ENCODE measurements around the gene SERBP1. TPM values are rescaled to one million over a fixed set of nuclear protein-coding genes. Genes with fewer than 3 reads are reported as not detected.

The SERBP1 gene
- total RNA-seq, 6 experiments from 2014 or later: 65.6 to 156 (median 96.6) TPM

GRCh38 chr1:67381154-67381553, 49.0 kb downstream of the SERBP1 start:
- H3K36me3 ChIP-seq: no peaks in the 10 kb centered on the region
- H3K4me1 ChIP-seq: peaks cover 0 to 8% (median 0%) of the 10 kb centered on the region in 4 donors
- no peak overlapping the region for H3K27ac ChIP-seq
- no peaks in the 10 kb centered on the region for H3K27me3 ChIP-seq
- DNase-seq (no peak), ATAC-seq (no peak)
- TF ChIP-seq CTCF (IDR thresholded peaks at IDR 0.05) (no peak), POLR2A (IDR thresholded peaks at IDR 0.05) (no peak)
- intact Hi-C loops (cut with DNase I): no loop called here
- 80% methylated on average over 4 of the region's 4 CpGs for WGBS (ENCODE audit: insufficient coverage, low coverage, low lambda C conversion rate, missing lambda C conversion rate)
- no peaks in the 10 kb centered on the region for H3K9me3 ChIP-seq
- no peak overlapping the region for H3K4me3 ChIP-seq

- no peak overlapping the region for H3K27ac ChIP-seq
- WGBS (ENCODE audit: insufficient coverage, low coverage, low lambda C conversion rate, missing lambda C conversion rate): 100% methylated on average over 1 of the region's 1 CpG
- no peaks in the 10 kb centered on the region for H3K27me3 ChIP-seq
- H3K4me1 ChIP-seq: no peaks in the 10 kb centered on the region
- H3K9me3 ChIP-seq: no peaks in the 10 kb centered on the region
- no peaks in the 10 kb centered on the region for H3K36me3 ChIP-seq
- ATAC-seq: no peak
- no peak for DNase-seq
- intact Hi-C loops (cut with DNase I): no loop called here
- TF ChIP-seq POLR2A (IDR thresholded peaks at IDR 0.05): no peak
- no peak for TF ChIP-seq CTCF (IDR thresholded peaks at IDR 0.05)
- no peak overlapping the region for H3K4me3 ChIP-seq
Observed at GRCh38 chr1:67377253-67377652, 52.9 kb downstream of the SERBP1 start.

- no peak for DNase-seq
- WGBS (ENCODE audit: insufficient coverage, low coverage, low lambda C conversion rate, missing lambda C conversion rate): 68% methylated on average over 3 of the region's 3 CpGs
Observed at GRCh38 chr1:67376381-67376780, 53.8 kb downstream of the SERBP1 start.

GRCh38 chr1:67372898-67373297, 57.3 kb downstream of the SERBP1 start:
- Histone ChIP-seq H3K36me3 (no peaks in the 10 kb centered on the region), H3K4me1 (peaks cover 0 to 22% (median 0%) of the 10 kb centered on the region in 4 donors), H3K4me3 (no peak overlapping the region), H3K9me3 (no peaks in the 10 kb centered on the region), H3K27me3 (no peaks in the 10 kb centered on the region), H3K27ac (peak overlapping the region in 1 of 3 donors; percentile 4)
- TF ChIP-seq POLR2A (IDR thresholded peaks at IDR 0.05) (no peak), CTCF (IDR thresholded peaks at IDR 0.05) (no peak)
- DNase-seq (no peak), ATAC-seq (no peak)
- intact Hi-C loops (cut with DNase I): no loop called here

More at GRCh38 chr1:67376381-67376780, 53.8 kb downstream of the SERBP1 start:
- Histone ChIP-seq H3K4me3 (no peak overlapping the region), H3K36me3 (no peaks in the 10 kb centered on the region), H3K27ac (no peak overlapping the region), H3K4me1 (peaks cover 0 to 6% (median 0%) of the 10 kb centered on the region in 4 donors), H3K9me3 (no peaks in the 10 kb centered on the region), H3K27me3 (no peaks in the 10 kb centered on the region)
- no peak for ATAC-seq
- intact Hi-C loops (cut with DNase I): no loop called here
- TF ChIP-seq CTCF (IDR thresholded peaks at IDR 0.05) (no peak), POLR2A (IDR thresholded peaks at IDR 0.05) (no peak)

GRCh38 chr1:67372136-67372535, 58.1 kb downstream of the SERBP1 start:
- DNase-seq (no peak), ATAC-seq (no peak)
- peak overlapping the region in 1 of 3 donors; percentile 80 for H3K27ac ChIP-seq
- H3K36me3 ChIP-seq: no peaks in the 10 kb centered on the region
- 76% methylated on average over 3 of the region's 3 CpGs for WGBS (ENCODE audit: insufficient coverage, low coverage, low lambda C conversion rate, missing lambda C conversion rate)
- H3K27me3 ChIP-seq: no peaks in the 10 kb centered on the region
- no peaks in the 10 kb centered on the region for H3K9me3 ChIP-seq
- H3K4me1 ChIP-seq: peaks cover 0 to 23% (median 0%) of the 10 kb centered on the region in 4 donors
- TF ChIP-seq CTCF (IDR thresholded peaks at IDR 0.05) (no peak), POLR2A (IDR thresholded peaks at IDR 0.05) (no peak)
- H3K4me3 ChIP-seq: no peak overlapping the region
- intact Hi-C loops (cut with DNase I): no loop called here
